Activated CD8-positive, alpha-beta memory T cell treated with anti-CD3 and anti-CD28 coated beads for 48 hours (primary cell): ENCODE data around the gene CCDC141.
"Not testable (repeated sequence)": the region's sequence is repeated elsewhere in the genome, so short reads cannot be mapped to it uniquely, and the experiment has no call there.

Experiments used
- DNase-seq, 3 experiments: peaks; one replicate each; pipeline ENCODE4 v3.0.0-alpha.2; 2020; ENCODE audit warnings: low read depth in 2 of 3, low spot score in 2 of 3

CCDC141 gene

GRCh38 chr2:179037807-179038206 is 12.1 kb downstream of the CCDC141 start:
- DNase-seq = no peak

GRCh38 chr2:179036353-179036905 is 13.5 kb downstream of the CCDC141 start:
- DNase-seq = no peak

GRCh38 chr2:179031731-179032408 is 18.1 kb downstream of the CCDC141 start:
- no peak for DNase-seq

GRCh38 chr2:179024445-179024844 is 25.5 kb downstream of the CCDC141 start:
- no peak for DNase-seq

- DNase-seq = no peak
These were observed 27.3 kb downstream of the CCDC141 start for GRCh38 chr2:179022685-179023084.

GRCh38 chr2:179021258-179021657 is 28.7 kb downstream of the CCDC141 start:
- no peak for DNase-seq

- peak in 1 of 3 experiments; percentile 12 for DNase-seq
These were observed 29.7 kb downstream of the CCDC141 start for GRCh38 chr2:179020156-179020750.

GRCh38 chr2:179019260-179019659 is 30.7 kb downstream of the CCDC141 start:
- DNase-seq = no peak

GRCh38 chr2:179017773-179018357 is 32.1 kb downstream of the CCDC141 start:
- no peak for DNase-seq

GRCh38 chr2:179014189-179014588 is 35.7 kb downstream of the CCDC141 start:
- not testable (repeated sequence) for DNase-seq

- DNase-seq = no peak
These were observed 44.0 kb downstream of the CCDC141 start for GRCh38 chr2:179005976-179006375.

- DNase-seq = no peak
These were observed 50.5 kb downstream of the CCDC141 start for GRCh38 chr2:178999476-178999875.

- DNase-seq = no peak
These were observed 51.4 kb downstream of the CCDC141 start for GRCh38 chr2:178998539-178998938.

GRCh38 chr2:178997477-178997876 is 52.5 kb downstream of the CCDC141 start:
- DNase-seq = no peak

- no peak for DNase-seq
These were observed 52.9 kb downstream of the CCDC141 start for GRCh38 chr2:178997067-178997466.

- no peak for DNase-seq
These were observed 55.7 kb downstream of the CCDC141 start for GRCh38 chr2:178994264-178994663.

- DNase-seq = no peak
These were observed 56.1 kb downstream of the CCDC141 start for GRCh38 chr2:178993788-178994187.

GRCh38 chr2:178992719-178993118 is 57.2 kb downstream of the CCDC141 start:
- not testable (repeated sequence) for DNase-seq

- no peak for DNase-seq
These were observed 59.2 kb downstream of the CCDC141 start for GRCh38 chr2:178990533-178991241.

- not testable (repeated sequence) for DNase-seq
These were observed 60.5 kb downstream of the CCDC141 start for GRCh38 chr2:178989424-178989823.

- not testable (repeated sequence) for DNase-seq
These were observed 67.3 kb downstream of the CCDC141 start for GRCh38 chr2:178982652-178983051.

- no peak for DNase-seq
These were observed 69.1 kb downstream of the CCDC141 start for GRCh38 chr2:178980815-178981214.
